Measurements from ENCODE around the gene RPL27. TPM values are rescaled to one million over a fixed set of nuclear protein-coding genes. Genes with fewer than 3 reads are reported as not detected.

The RPL27 gene
- total RNA-seq, 1 donor from 2014 or later, result 752 TPM

DNA sequence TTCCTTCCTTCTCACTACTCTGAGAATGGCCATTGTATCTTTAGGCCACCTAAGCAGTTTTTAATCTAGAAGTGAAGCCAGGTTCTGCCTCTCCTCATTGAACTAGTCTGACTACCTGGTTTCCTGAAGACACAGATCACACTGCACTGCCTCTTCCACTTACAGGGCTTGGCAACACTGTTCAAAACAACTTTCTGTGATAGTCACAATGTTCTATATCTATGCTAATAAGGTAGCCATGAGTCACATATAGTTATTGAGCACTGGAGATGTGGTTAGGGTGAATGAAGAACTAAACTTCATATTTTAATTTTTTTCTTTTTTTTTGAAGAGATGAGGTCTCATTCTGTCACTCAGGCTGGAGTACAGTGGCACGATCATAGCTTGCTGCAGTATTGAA is 53.8 kb downstream of the RPL27 start:
- H3K9me3 ChIP-seq, result no peaks in the 10 kb centered on the region
- ATAC-seq, result no peak
- no peaks in the 10 kb centered on the region for H3K36me3 ChIP-seq
- H3K4me3 ChIP-seq, result no peak overlapping the region
- H3K27ac ChIP-seq, result no peak overlapping the region
- H3K4me1 ChIP-seq, result no peaks in the 10 kb centered on the region
- TF ChIP-seq CTCF (IDR thresholded peaks at IDR 0.05), result no peak
- intact Hi-C loops (cut with DNase I), result no loop called here
- no peaks in the 10 kb centered on the region for H3K27me3 ChIP-seq
- DNase-seq, result no peak

Other genes starting within 250 kb of the RPL27 start
- 114 TPM for gene RAMP2, start 237.2 kb upstream of the RPL27 start, total RNA-seq
- 42.3 TPM for gene VPS25, start 225.0 kb upstream of the RPL27 start, total RNA-seq
- gene WNK4, start 217.8 kb upstream of the RPL27 start, total RNA-seq, result 0.38 TPM
- gene COA3, start 199.7 kb upstream of the RPL27 start, total RNA-seq, result 53.9 TPM
- gene CNTD1, start 199.6 kb upstream of the RPL27 start, total RNA-seq, result 0.14 TPM
- 66.7 TPM for gene BECN1, start 174.1 kb upstream of the RPL27 start, total RNA-seq
- 89.4 TPM for gene PSME3, start 165.0 kb upstream of the RPL27 start, total RNA-seq
- 2.0 TPM for gene AOC2, start 153.8 kb upstream of the RPL27 start, total RNA-seq
- 235 TPM for gene AOC3, start 147.2 kb upstream of the RPL27 start, total RNA-seq
- not detected for gene G6PC1, start 97.6 kb upstream of the RPL27 start, total RNA-seq
- 35.0 TPM for gene AARSD1, start 34.0 kb upstream of the RPL27 start, total RNA-seq
- 0.38 TPM for gene PTGES3L, start 18.3 kb upstream of the RPL27 start, total RNA-seq
- 14.4 TPM for gene RUNDC1, start 17.9 kb upstream of the RPL27 start, total RNA-seq
- gene IFI35, start 8.4 kb downstream of the RPL27 start, total RNA-seq, result 47.7 TPM
- 267 TPM for gene VAT1, start 24.0 kb downstream of the RPL27 start, total RNA-seq
- 0.78 TPM for gene RND2, start 26.8 kb downstream of the RPL27 start, total RNA-seq
- gene BRCA1, start 126.9 kb downstream of the RPL27 start, total RNA-seq, result 4.0 TPM
- 80.4 TPM for gene NBR1, start 172.8 kb downstream of the RPL27 start, total RNA-seq
- 14.2 TPM for gene TMEM106A, start 213.5 kb downstream of the RPL27 start, total RNA-seq
- not detected for gene CCDC200, start 230.2 kb downstream of the RPL27 start, total RNA-seq
- 7,693 TPM for gene RNU2-1, start 235.6 kb downstream of the RPL27 start, total RNA-seq